ENCODE measurements around the gene ARIH2.

The ARIH2 gene

GRCh38 chr3:48997714-48998637, 79.3 kb downstream of the ARIH2 start:
- Histone ChIP-seq H3K4me2 (no peak overlapping the region), H3K9ac (no peak overlapping the region), H3K79me2 (ENCODE audit: insufficient read depth, low read depth) (no peaks in the 10 kb centered on the region), H3K4me3 (IDR thresholded peaks at IDR 0.05; ENCODE audit: insufficient read depth, low read depth, low read length) (no peak overlapping the region), H3K27me3 (ENCODE audit: insufficient read depth, low read depth) (no peaks in the 10 kb centered on the region), H3K27ac (no peak overlapping the region), H2AFZ (ENCODE audit: low read depth) (no peak overlapping the region), H3K36me3 (ENCODE audit: insufficient read depth) (no peaks in the 10 kb centered on the region), H4K20me1 (ENCODE audit: insufficient read depth) (no peaks in the 10 kb centered on the region), H3K4me1 (ENCODE audit: low read depth, poor library complexity, severe bottlenecking) (peaks cover 25% of the 10 kb centered on the region)
- no peak for TF ChIP-seq CTCF (conservative IDR thresholded peaks at IDR 0.05; ENCODE audit: low read depth, low read length)

- Histone ChIP-seq H3K27ac (peak overlapping the region; percentile 42; the same call in 1 of the 2 replicates), H3K4me2 (peak overlapping the region; percentile 63; the same call in 1 of the 2 replicates), H3K4me3 (IDR thresholded peaks at IDR 0.05; ENCODE audit: insufficient read depth, low read depth, low read length) (no peak overlapping the region), H3K27me3 (ENCODE audit: insufficient read depth, low read depth) (no peaks in the 10 kb centered on the region), H3K9ac (no peak overlapping the region), H3K36me3 (ENCODE audit: insufficient read depth) (no peaks in the 10 kb centered on the region), H3K79me2 (ENCODE audit: insufficient read depth, low read depth) (no peaks in the 10 kb centered on the region), H4K20me1 (ENCODE audit: insufficient read depth) (no peaks in the 10 kb centered on the region), H3K4me1 (ENCODE audit: low read depth, poor library complexity, severe bottlenecking) (peaks cover 25% of the 10 kb centered on the region), H2AFZ (ENCODE audit: low read depth) (no peak overlapping the region)
- no peak for TF ChIP-seq CTCF (conservative IDR thresholded peaks at IDR 0.05; ENCODE audit: low read depth, low read length)
Measured at GRCh38 chr3:48999085-48999858, 80.6 kb downstream of the ARIH2 start.

- no peaks in the 10 kb centered on the region for H3K27me3 ChIP-seq (ENCODE audit: insufficient read depth, low read depth)
- no peaks in the 10 kb centered on the region for H3K36me3 ChIP-seq (ENCODE audit: insufficient read depth)
- no peak for TF ChIP-seq CTCF (conservative IDR thresholded peaks at IDR 0.05; ENCODE audit: low read depth, low read length)
- H3K79me2 ChIP-seq (ENCODE audit: insufficient read depth, low read depth) = no peaks in the 10 kb centered on the region
- H3K4me1 ChIP-seq (ENCODE audit: low read depth, poor library complexity, severe bottlenecking) = peaks cover 30% of the 10 kb centered on the region
- H3K4me3 ChIP-seq (IDR thresholded peaks at IDR 0.05; ENCODE audit: insufficient read depth, low read depth, low read length) = no peak overlapping the region
- H2AFZ ChIP-seq (ENCODE audit: low read depth) = no peak overlapping the region
- H4K20me1 ChIP-seq (ENCODE audit: insufficient read depth) = no peaks in the 10 kb centered on the region
- H3K27ac ChIP-seq = no peak overlapping the region
- H3K9ac ChIP-seq = no peak overlapping the region
- H3K4me2 ChIP-seq = no peak overlapping the region
Measured at GRCh38 chr3:49001155-49001554, 82.5 kb downstream of the ARIH2 start.

GRCh38 chr3:49004352-49005302, 86.0 kb downstream of the ARIH2 start:
- no peak overlapping the region for H3K4me2 ChIP-seq
- no peaks in the 10 kb centered on the region for H3K36me3 ChIP-seq (ENCODE audit: insufficient read depth)
- H3K4me1 ChIP-seq (ENCODE audit: low read depth, poor library complexity, severe bottlenecking) = peaks cover 23% of the 10 kb centered on the region
- no peak overlapping the region for H3K4me3 ChIP-seq (IDR thresholded peaks at IDR 0.05; ENCODE audit: insufficient read depth, low read depth, low read length)
- TF ChIP-seq CTCF (conservative IDR thresholded peaks at IDR 0.05; ENCODE audit: low read depth, low read length) = no peak
- H4K20me1 ChIP-seq (ENCODE audit: insufficient read depth) = no peaks in the 10 kb centered on the region
- H3K79me2 ChIP-seq (ENCODE audit: insufficient read depth, low read depth) = peaks cover 14% of the 10 kb centered on the region
- H3K27ac ChIP-seq = no peak overlapping the region
- H2AFZ ChIP-seq (ENCODE audit: low read depth) = no peak overlapping the region
- H3K9ac ChIP-seq = no peak overlapping the region
- no peaks in the 10 kb centered on the region for H3K27me3 ChIP-seq (ENCODE audit: insufficient read depth, low read depth)
